Measurements from ENCODE around the gene ARF1. TPM values are rescaled to one million over a fixed set of nuclear protein-coding genes. Genes with fewer than 3 reads are reported as not detected.

Gene ARF1
- total and polyA plus RNA-seq, 2 donors (not counting 1 experiment from before 2014, with no cell fraction given) = 193 to 389 TPM

- H3K27ac Mint-ChIP-seq = no peak overlapping the region
- H3K9me3 Mint-ChIP-seq (ENCODE audit: insufficient read depth) = no peaks in the 10 kb centered on the region
- no peaks in the 10 kb centered on the region for H3K36me3 ChIP-seq (replicated peaks in 1 of 2; ENCODE audit: control extremely low read depth in 1 of 2, control insufficient read depth in 1 of 2, extremely low read depth in 1 of 2, insufficient read depth in 2 of 2, low read length in 1 of 2)
- H3K4me1 ChIP-seq (ENCODE audit: control insufficient read depth in 2 of 2, insufficient read depth in 2 of 2, low read length in 2 of 2) = peaks cover 23 to 35% of the 10 kb centered on the region in 2 donors
- no peak overlapping the region for H3K27ac ChIP-seq (ENCODE audit: low read length in 2 of 2)
- no peak overlapping the region for H3K4me3 ChIP-seq (ENCODE audit: control extremely low read depth in 1 of 5, extremely low read depth in 1 of 5, insufficient read depth in 1 of 5, low read depth in 2 of 5, low read length in 4 of 5)
- ATAC-seq (ENCODE audit: low read depth) = no peak
- peaks cover 0 to 89% (median 52%) of the 10 kb centered on the region in 4 experiments for H3K27me3 ChIP-seq (replicated peaks in 1 of 4; ENCODE audit: control extremely low read depth in 1 of 4, control insufficient read depth in 3 of 4, insufficient read depth in 4 of 4, low read length in 3 of 4)
- TF ChIP-seq EZH2 (IDR thresholded peaks at IDR 0.05; ENCODE audit: borderline replicate concordance, insufficient read depth, low read depth, low read length, poor library complexity, severe bottlenecking) = no peak
- no peak for TF ChIP-seq CTCF (IDR thresholded peaks at IDR 0.05)
- H3K27me3 Mint-ChIP-seq = peaks cover 24% of the 10 kb centered on the region
- no peak for DNase-seq
- no peak overlapping the region for H3K4me3 Mint-ChIP-seq
- ChIA-PET POLR2A (no interaction called here), CTCF (no interaction called here)
- no peak overlapping the region for H3K4me2 ChIP-seq (replicated peaks; ENCODE audit: low read depth, low read length, poor library complexity, severe bottlenecking)
- peaks cover 0 to 55% (median 0%) of the 10 kb centered on the region in 3 donors for H3K9me3 ChIP-seq (ENCODE audit: control extremely low read depth in 1 of 3, control insufficient read depth in 2 of 3, insufficient read depth in 1 of 3, low read length in 2 of 3)
- WGBS (ENCODE audit: insufficient coverage) = 85% methylated on average over 4 of the region's 9 CpGs
- H2AFZ ChIP-seq (ENCODE audit: insufficient read depth, low read depth, low read length, poor library complexity, severe bottlenecking) = no peak overlapping the region
- intact Hi-C loops (cut with micrococcal nuclease) = no loop called here
- H3K4me1 Mint-ChIP-seq = peaks cover 10% of the 10 kb centered on the region
- H3K79me2 ChIP-seq (ENCODE audit: control insufficient read depth, insufficient read depth, low read length) = no peaks in the 10 kb centered on the region
- no peak overlapping the region for H3K9ac ChIP-seq (ENCODE audit: low read length)
- no peaks in the 10 kb centered on the region for H4K20me1 ChIP-seq (ENCODE audit: control insufficient read depth, insufficient read depth, low read length, poor library complexity, severe bottlenecking)
Observed at GRCh38 chr1:228062085-228062791, 20.3 kb upstream of the ARF1 start.

- CTCF ChIA-PET = no interaction called here
Observed at GRCh38 chr1:228062812-228063211, 19.7 kb upstream of the ARF1 start.

More at GRCh38 chr1:228062812-228063211, 19.7 kb upstream of the ARF1 start:
- TF ChIP-seq EZH2 (IDR thresholded peaks at IDR 0.05; ENCODE audit: borderline replicate concordance, insufficient read depth, low read depth, low read length, poor library complexity, severe bottlenecking) (no peak), CTCF (IDR thresholded peaks at IDR 0.05) (no peak)
- no peak overlapping the region for H3K4me3 Mint-ChIP-seq
- 65% methylated on average over 4 of the region's 4 CpGs for WGBS (ENCODE audit: insufficient coverage)
- peaks cover 21% of the 10 kb centered on the region for H3K27me3 Mint-ChIP-seq
- Histone ChIP-seq H3K4me2 (replicated peaks; ENCODE audit: low read depth, low read length, poor library complexity, severe bottlenecking) (no peak overlapping the region), H3K27me3 (replicated peaks in 1 of 4; ENCODE audit: control extremely low read depth in 1 of 4, control insufficient read depth in 3 of 4, insufficient read depth in 4 of 4, low read length in 3 of 4) (peaks cover 0 to 94% (median 52%) of the 10 kb centered on the region in 4 experiments), H3K4me3 (ENCODE audit: control extremely low read depth in 1 of 5, extremely low read depth in 1 of 5, insufficient read depth in 1 of 5, low read depth in 2 of 5, low read length in 4 of 5) (no peak overlapping the region), H4K20me1 (ENCODE audit: control insufficient read depth, insufficient read depth, low read length, poor library complexity, severe bottlenecking) (no peaks in the 10 kb centered on the region), H3K36me3 (replicated peaks in 1 of 2; ENCODE audit: control extremely low read depth in 1 of 2, control insufficient read depth in 1 of 2, extremely low read depth in 1 of 2, insufficient read depth in 2 of 2, low read length in 1 of 2) (no peaks in the 10 kb centered on the region), H3K4me1 (ENCODE audit: control insufficient read depth in 2 of 2, insufficient read depth in 2 of 2, low read length in 2 of 2) (peaks cover 23 to 35% of the 10 kb centered on the region in 2 donors), H3K9ac (ENCODE audit: low read length) (no peak overlapping the region), H3K9me3 (ENCODE audit: control extremely low read depth in 1 of 3, control insufficient read depth in 2 of 3, insufficient read depth in 1 of 3, low read length in 2 of 3) (peaks cover 0 to 52% (median 0%) of the 10 kb centered on the region in 3 donors), H3K27ac (ENCODE audit: low read length in 2 of 2) (no peak overlapping the region), H2AFZ (ENCODE audit: insufficient read depth, low read depth, low read length, poor library complexity, severe bottlenecking) (no peak overlapping the region), H3K79me2 (ENCODE audit: control insufficient read depth, insufficient read depth, low read length) (no peaks in the 10 kb centered on the region)
- POLR2A ChIA-PET = no interaction called here
- ATAC-seq (ENCODE audit: low read depth) = no peak
- H3K9me3 Mint-ChIP-seq (ENCODE audit: insufficient read depth) = no peaks in the 10 kb centered on the region
- H3K27ac Mint-ChIP-seq = no peak overlapping the region
- no peak for DNase-seq
- H3K4me1 Mint-ChIP-seq = peaks cover 10% of the 10 kb centered on the region
- intact Hi-C loops (cut with micrococcal nuclease) = no loop called here

All from B cell (primary cell).